Right cardiac atrium (tissue), 5 donors: ENCODE data around the gene LRMDA. TPM values are rescaled to one million over a fixed set of nuclear protein-coding genes. Genes with fewer than 3 reads are reported as not detected.

Experiments used
- ATAC-seq, 2 donors: fragments of 200-7000 bp; cut with Tn5 transposase; one replicate each; pipeline versions ENCODE4 v1.8.0 to v1.9.1; 2020; ENCODE audit warnings: moderate library complexity in 2 of 2, mild to moderate bottlenecking in 1 of 2
- DNase-seq, 3 donors: peaks; one replicate each; pipeline ENCODE4 v3.0.0-alpha.2; 2020
- H3K27ac ChIP-seq: one replicate; pipeline ENCODE4 v1.5.1; 2013; ENCODE audit warnings: mild to moderate bottlenecking, low read length, control low read depth, moderate library complexity
- H3K27me3 ChIP-seq: one replicate; pipeline ENCODE4 v1.6.1; 2013; ENCODE audit not compliant: control insufficient read depth, insufficient read depth
- H3K4me1 ChIP-seq: one replicate; pipeline ENCODE4 v1.6.1; 2013; ENCODE audit warnings: low read length; ENCODE audit not compliant: control insufficient read depth, insufficient read depth
- H3K4me3 ChIP-seq: one replicate; pipeline ENCODE4 v1.5.1; 2013; ENCODE audit warnings: low read length, control low read depth
- H3K9me3 ChIP-seq: one replicate; pipeline ENCODE4 v1.6.1; 2013; ENCODE audit warnings: low read length; ENCODE audit not compliant: control insufficient read depth
- whole genome bisulfite sequencing: extraction: QIAGEN DNeasy Blood & Tissue Kit; methylation state at CpG from one replicate; pipeline ENCODE4 v1.1.7; 2013; 5-methylcytosine and 5-hydroxymethylcytosine counted together
- intact Hi-C, 4 donors: fragments of 100-400 bp; cut with DNase I; formaldehyde crosslinking; loops; one replicate each; pipeline versions ENCODE4 v1.11.0 to v1.14.0; 2022 to 2023
- polyA plus RNA-seq: library from polyadenylated mRNA; stranded (reverse); fragments of 200-250 nt; gene quantifications from one replicate; pipeline ENCODE4 v1.2.3, GENCODE V29; 2013
- total RNA-seq, 4 donors: library from RNA; stranded (reverse); fragmentation: NEBNext Ultra II Directional; extraction: Animal tissue kit (Norgen Biotek cat#: 25700); gene quantifications; one replicate each; pipeline ENCODE4 v1.2.1, GENCODE V29; 2021
- donor health status: healthy with polysubstance abuse.
- donor health status: DM: no; HTN: yes; CAD: no.
- donor health status: DM: no; HTN: no; CAD: no.
- donor health status: DM: no; HTN: yes; CAD: no; lungs with severe emphysema.
- donor health status: DM: yes; HTN: yes; CAD: no.

Gene LRMDA
- total and polyA plus RNA-seq, 5 donors: 42.7 to 97.9 (median 48.8) TPM

DNA sequence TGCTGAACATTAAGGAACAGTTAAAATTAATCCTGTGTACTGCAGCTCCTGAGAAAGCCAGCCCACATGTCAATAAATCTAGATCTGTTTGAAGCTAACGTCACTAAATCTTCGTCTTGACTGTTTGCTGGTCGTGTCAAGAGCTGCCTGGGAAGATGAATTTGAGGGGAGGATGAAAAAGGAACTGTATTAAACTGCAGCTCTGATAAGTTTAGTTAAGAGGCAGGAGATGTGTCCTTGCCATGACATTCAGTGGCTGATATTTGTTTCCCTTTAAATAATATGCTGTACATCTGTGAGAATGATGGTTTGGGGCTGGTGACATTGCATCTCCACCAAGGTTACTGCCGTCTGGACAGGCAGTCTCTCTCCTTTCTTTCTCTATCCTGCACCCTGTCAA is 435.3 kb downstream of the LRMDA start:
- Histone ChIP-seq H3K27me3 (no peaks in the 10 kb centered on the region), H3K4me3 (no peak overlapping the region), H3K27ac (no peak overlapping the region), H3K9me3 (no peaks in the 10 kb centered on the region), H3K4me1 (peaks cover under 1% of the 10 kb centered on the region)
- WGBS: 86% methylated on average over 4 of the region's 4 CpGs
- ATAC-seq (no peak), DNase-seq (no peak)
- intact Hi-C loops: no loop called here

DNA sequence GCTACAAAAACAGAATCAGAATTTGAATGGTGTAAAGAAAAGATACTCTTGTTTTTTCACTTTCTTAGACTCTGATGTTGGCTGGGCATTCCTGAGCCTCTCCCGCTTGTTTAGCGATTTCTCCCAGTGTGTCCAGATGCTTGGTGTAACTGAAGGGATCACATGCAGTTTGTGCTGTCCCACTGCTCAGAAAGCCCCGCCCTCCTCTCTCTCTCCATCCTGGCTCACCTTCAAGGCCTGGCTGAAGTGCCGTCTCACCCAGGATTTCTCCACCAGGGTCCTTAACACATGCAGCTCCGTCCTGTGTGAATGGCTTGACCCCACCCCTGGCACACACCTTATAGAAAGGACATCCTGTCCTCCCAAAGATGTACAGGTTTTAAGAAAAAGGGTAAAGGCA is 437.1 kb downstream of the LRMDA start:
- Histone ChIP-seq H3K4me3 (no peak overlapping the region), H3K4me1 (no peaks in the 10 kb centered on the region), H3K27me3 (no peaks in the 10 kb centered on the region), H3K27ac (no peak overlapping the region), H3K9me3 (no peaks in the 10 kb centered on the region)
- intact Hi-C loops: no loop called here
- no peak for ATAC-seq
- no peak for DNase-seq
- 88% methylated on average over 5 of the region's 5 CpGs for WGBS

DNA sequence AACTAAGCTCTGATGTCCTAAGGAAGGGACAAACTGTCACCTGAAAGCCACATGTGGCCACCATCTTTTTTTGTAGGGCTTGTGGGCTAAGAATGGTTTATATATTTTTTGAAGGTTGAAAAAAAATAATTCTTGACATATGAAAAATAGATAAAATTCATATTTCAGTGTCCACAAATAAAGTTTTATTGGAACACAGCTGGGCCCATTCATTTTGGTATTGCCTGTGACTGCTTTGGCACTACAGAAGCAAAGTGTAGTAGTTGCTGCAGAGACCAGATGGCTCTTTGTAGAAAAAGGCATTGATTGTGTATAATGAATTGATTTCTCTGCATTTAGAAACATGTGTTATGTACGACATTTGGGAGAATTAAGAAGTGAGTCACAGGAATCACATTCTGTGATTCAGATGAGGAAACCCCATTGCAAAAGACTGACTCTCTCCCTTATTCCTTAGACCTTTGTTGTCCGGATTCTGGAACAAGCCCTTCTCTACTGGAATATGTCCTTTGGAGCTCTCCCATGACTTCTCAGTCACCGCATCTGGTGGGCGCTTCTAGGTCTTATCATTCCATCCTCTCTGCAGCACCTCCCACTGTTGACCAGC is 438.7 kb downstream of the LRMDA start:
- Histone ChIP-seq H3K27me3 (no peaks in the 10 kb centered on the region), H3K4me1 (no peaks in the 10 kb centered on the region), H3K9me3 (no peaks in the 10 kb centered on the region), H3K27ac (no peak overlapping the region), H3K4me3 (no peak overlapping the region)
- WGBS: 94% methylated on average over 4 of the region's 4 CpGs
- ATAC-seq (no peak), DNase-seq (no peak)
- intact Hi-C loops: no loop called here

DNA sequence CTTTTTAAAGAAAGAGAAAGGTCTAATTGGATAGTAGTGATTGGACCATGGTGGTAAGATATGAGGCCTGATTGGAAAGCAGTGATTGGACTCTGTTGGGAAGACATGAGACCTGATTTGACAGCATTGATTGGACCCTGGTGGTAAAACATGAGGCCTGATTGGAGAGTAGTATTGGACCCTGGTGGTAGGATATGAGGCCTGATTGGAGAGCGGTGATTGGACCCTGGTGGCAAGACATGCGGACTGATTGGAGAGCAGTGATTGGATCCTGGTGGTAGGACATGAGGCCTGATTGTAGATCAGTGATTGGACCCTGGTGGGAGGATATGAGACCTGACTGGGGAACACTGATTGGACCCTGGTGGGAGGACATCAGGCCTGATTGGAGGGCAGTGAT is 444.3 kb downstream of the LRMDA start:
- Histone ChIP-seq H3K27me3 (no peaks in the 10 kb centered on the region), H3K4me1 (no peaks in the 10 kb centered on the region), H3K27ac (no peak overlapping the region), H3K9me3 (no peaks in the 10 kb centered on the region), H3K4me3 (no peak overlapping the region)
- 97% methylated on average over 2 of the region's 2 CpGs for WGBS
- DNase-seq (no peak), ATAC-seq (no peak)
- intact Hi-C loops: no loop called here

DNA sequence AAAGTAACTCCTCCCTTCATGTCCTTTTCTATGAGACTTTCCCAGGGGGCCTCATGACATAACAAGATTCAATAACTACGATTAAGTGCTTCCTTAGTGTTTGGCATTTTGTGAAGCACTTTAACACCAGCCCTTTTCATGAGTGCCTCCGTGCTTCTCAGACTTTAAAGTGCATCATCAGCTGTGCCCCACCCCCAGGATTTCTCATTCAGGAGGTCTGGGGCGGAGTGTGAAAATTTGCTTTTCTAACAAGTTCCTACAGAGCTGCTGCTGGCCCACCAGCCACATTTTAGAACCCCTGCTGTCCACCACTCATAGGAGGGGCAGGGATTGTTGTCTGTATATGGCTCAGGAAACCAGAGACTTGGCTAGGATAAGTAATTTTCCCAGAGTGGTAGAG is 445.3 kb downstream of the LRMDA start:
- Histone ChIP-seq H3K27me3 (no peaks in the 10 kb centered on the region), H3K9me3 (no peaks in the 10 kb centered on the region), H3K4me1 (no peaks in the 10 kb centered on the region), H3K27ac (no peak overlapping the region), H3K4me3 (no peak overlapping the region)
- 75% methylated on average over 3 of the region's 3 CpGs for WGBS
- ATAC-seq (no peak), DNase-seq (no peak)
- intact Hi-C loops: no loop called here

DNA sequence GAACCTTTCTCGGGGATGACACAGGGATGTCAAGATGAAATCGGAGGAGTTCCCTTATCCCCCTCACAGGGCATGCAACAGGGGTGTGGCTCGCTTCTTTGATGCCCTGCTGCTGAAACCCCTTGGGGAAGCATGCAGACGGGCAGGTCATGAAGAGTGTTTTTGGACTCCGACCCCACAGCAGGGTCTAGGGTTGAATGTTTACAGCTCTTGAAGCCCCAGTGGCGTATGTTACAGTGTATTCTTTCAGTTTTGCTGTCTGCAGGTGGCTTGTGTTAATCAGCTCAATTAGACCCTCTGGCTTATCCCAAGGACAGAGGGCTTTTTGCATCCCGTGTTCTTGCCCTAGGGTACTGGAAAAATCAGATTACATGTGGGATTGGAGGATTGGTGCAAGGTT is 446.5 kb downstream of the LRMDA start:
- no peak overlapping the region for H3K27ac ChIP-seq
- H3K4me3 ChIP-seq: no peak overlapping the region
- no peaks in the 10 kb centered on the region for H3K4me1 ChIP-seq
- H3K27me3 ChIP-seq: no peaks in the 10 kb centered on the region
- ATAC-seq (no peak), DNase-seq (no peak)
- 90% methylated on average over 7 of the region's 7 CpGs for WGBS
- H3K9me3 ChIP-seq: no peaks in the 10 kb centered on the region
- intact Hi-C loops: no loop called here

DNA sequence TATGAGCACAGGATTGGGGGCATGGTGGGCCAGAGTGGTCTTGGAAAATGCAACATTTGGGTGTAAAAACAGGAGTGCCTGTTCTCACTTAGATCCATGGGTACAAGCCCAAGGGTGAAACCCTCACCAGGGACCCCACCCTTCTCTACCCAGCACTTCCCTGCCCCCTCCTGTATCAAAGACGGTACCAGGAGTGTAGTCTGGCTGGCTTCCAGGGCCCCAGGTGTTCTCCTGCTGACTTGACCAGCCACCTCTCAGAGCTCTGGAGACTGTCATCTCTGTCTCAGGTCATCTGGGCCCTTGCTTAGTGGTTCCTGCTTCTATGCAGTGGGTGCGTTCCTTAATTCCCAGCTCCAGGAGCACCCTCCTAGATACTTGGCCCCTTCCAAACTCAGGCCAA is 447.2 kb downstream of the LRMDA start:
- intact Hi-C loops: no loop called here
- WGBS: 99% methylated on average over 2 of the region's 2 CpGs
- ATAC-seq (no peak), DNase-seq (no peak)
- Histone ChIP-seq H3K27ac (no peak overlapping the region), H3K9me3 (no peaks in the 10 kb centered on the region), H3K4me1 (no peaks in the 10 kb centered on the region), H3K4me3 (no peak overlapping the region), H3K27me3 (no peaks in the 10 kb centered on the region)

DNA sequence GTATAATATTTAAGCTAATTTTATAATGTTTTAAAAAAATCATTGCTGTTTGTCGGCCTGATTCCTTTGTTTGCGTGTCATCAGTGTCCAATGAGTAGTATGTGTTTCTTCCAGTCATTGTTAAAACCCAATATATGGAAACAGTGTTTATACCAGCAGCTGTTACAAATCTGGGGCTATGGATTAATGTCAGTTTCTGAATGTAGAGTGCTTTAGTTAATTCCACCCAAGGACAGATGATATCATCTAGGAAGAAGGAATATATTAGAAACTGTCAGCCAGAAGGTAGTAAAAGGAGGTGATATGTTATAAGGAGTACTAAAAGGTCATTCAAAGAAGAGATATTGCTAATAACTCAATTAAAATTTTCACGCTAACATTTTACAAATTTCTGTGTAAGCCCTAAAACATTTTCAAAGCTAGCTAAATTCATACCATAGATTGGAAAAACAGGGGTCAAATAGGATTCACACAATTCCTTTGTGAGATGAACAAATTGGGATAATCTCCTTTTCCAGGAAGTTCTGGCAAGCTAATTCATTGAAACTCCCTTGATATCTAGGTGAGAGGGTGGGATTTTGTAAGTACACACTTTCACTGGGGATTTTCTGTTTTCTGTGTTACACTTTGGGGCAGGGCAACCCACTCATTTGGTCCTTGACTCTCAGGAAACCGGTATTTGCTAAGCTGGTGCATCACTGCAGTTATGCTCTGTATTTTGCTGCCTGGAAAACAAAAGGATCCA is 448.8 kb downstream of the LRMDA start:
- Histone ChIP-seq H3K4me3 (no peak overlapping the region), H3K9me3 (no peaks in the 10 kb centered on the region), H3K27ac (no peak overlapping the region), H3K4me1 (no peaks in the 10 kb centered on the region), H3K27me3 (no peaks in the 10 kb centered on the region)
- WGBS: 63% methylated on average over 4 of the region's 4 CpGs
- no peak for ATAC-seq
- intact Hi-C loops: no loop called here
- DNase-seq: no peak

DNA sequence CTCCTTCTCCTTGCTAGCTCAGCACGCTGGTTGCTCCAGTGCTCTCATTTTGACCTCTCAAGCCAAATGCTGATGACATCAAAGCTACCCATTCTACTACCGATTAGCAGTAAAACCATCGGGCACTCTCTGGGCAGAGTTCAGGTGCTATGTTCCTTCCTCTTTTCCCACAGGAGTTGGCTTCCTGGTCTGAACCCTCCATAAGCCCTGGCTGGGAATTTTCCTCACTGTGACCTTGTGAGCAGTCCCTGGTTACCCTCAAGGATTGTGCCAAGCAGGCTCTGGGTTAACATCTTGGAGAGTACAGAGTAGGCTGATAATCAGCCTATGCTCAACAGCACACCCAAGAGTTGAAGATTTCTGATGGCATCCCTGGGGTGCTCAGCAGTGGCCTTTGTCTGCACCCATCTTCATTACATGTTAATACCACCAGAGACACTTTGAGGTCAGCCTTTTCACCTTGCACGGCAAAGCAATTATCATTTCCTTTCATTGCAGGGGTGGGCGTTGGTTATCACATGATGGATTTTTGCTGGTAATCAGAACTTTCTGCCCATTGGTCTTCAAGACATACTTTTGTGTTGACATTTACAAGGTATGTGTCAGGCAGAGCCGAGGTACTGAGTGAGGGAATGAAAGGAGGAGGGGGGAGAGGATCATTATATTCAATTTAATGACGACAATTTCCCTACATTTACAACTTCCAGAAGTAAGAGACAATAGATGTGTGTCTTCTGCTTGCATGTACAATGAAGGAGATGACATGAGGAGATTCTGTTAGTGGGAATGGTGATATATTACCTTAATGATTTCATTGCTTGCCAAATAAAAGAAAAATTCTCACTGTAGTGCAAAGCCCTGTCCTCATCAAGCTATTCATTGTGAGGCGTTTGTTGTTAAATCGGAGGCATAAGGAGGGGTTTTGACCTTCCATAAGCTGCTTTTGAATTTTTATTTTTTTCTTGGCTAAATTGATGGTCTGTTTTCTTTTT is 452.0 kb downstream of the LRMDA start:
- ATAC-seq (no peak), DNase-seq (no peak)
- H3K9me3 ChIP-seq: no peaks in the 10 kb centered on the region
- no peaks in the 10 kb centered on the region for H3K4me1 ChIP-seq
- no peak overlapping the region for H3K27ac ChIP-seq
- H3K27me3 ChIP-seq: no peaks in the 10 kb centered on the region
- intact Hi-C loops: no loop called here
- H3K4me3 ChIP-seq: no peak overlapping the region
- WGBS: 89% methylated on average over 9 of the region's 9 CpGs

DNA sequence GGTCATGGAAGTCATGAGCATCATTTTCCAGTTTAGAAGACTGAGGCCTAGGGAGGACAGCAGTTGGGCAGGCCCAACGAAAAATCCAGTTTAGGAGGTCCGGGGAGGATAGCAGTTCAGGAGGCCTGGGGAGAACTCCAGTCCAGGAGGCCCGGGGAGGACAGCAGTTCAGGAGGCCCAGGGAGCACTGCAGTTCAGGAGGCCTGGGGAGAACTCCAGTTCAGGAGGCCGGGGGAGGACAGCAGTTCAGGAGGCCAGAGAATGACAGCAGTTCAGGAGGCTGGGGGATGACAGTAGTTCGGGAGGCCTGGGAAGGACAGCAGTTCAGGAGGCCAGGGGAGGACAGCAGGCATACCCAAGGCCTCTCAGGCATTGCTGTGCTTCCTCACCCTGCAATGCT is 453.4 kb downstream of the LRMDA start:
- Histone ChIP-seq H3K4me1 (no peaks in the 10 kb centered on the region), H3K4me3 (no peak overlapping the region), H3K27me3 (no peaks in the 10 kb centered on the region), H3K27ac (no peak overlapping the region), H3K9me3 (no peaks in the 10 kb centered on the region)
- 95% methylated on average over 5 of the region's 5 CpGs for WGBS
- no peak for ATAC-seq
- intact Hi-C loops: no loop called here
- DNase-seq: no peak

DNA sequence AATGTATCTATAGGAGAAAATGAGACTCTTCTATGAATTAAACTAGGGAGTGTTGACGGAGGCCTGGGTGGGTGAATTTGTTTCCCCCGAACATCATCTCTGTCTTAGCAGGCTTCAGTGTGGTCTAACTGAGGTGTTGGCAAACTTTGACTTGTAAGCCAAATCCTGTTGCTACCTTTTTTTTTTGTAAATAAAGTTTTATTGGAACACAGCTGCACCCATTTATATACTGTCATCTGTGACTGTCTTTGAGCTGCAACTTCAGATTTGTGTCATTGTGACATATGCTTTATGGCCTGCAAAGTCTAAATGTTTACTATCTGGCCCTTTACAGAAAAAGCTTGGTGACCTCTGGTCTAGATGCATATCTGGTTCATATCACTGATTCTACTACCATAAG is 455.9 kb downstream of the LRMDA start:
- Histone ChIP-seq H3K27me3 (no peaks in the 10 kb centered on the region), H3K27ac (no peak overlapping the region), H3K4me3 (no peak overlapping the region), H3K4me1 (no peaks in the 10 kb centered on the region), H3K9me3 (no peaks in the 10 kb centered on the region)
- DNase-seq (no peak), ATAC-seq (no peak)
- WGBS: 98% methylated on average over 2 of the region's 2 CpGs
- intact Hi-C loops: no loop called here
